ENCODE measurements around the gene EMILIN2. TPM values are rescaled to one million over a fixed set of nuclear protein-coding genes. Genes with fewer than 3 reads are reported as not detected.

EMILIN2 gene
- total and polyA plus RNA-seq, 4 donors = 0.58 to 4.6 (median 1.8) TPM

- no peak for TF ChIP-seq ZBTB33 (IDR thresholded peaks at IDR 0.05)
- TF ChIP-seq GABPA (IDR thresholded peaks at IDR 0.05 in 1 of 2, conservative IDR thresholded peaks at IDR 0.05 in 1 of 2) = no peak
- TF ChIP-seq CTCF (IDR thresholded peaks at IDR 0.05; ENCODE audit: low read depth, low read length, missing input control) = no peak
- TF ChIP-seq HNF4G (IDR thresholded peaks at IDR 0.05) = no peak
Observed at GRCh38 chr18:2847317-2848246, 776 bp downstream of the EMILIN2 start (continued).

GRCh38 chr18:2848247-2849246 lies 1.7 kb downstream of the EMILIN2 start:
- Histone ChIP-seq H3K9me3 (ENCODE audit: control insufficient read depth in 4 of 4, low read length in 3 of 4) (no peaks in the 10 kb centered on the region), H3K27ac (ENCODE audit: low read depth in 1 of 2, low read length in 2 of 2) (no peak overlapping the region), H3K36me3 (ENCODE audit: control insufficient read depth in 4 of 4, insufficient read depth in 3 of 4, low read depth in 1 of 4, low read length in 3 of 4) (no peaks in the 10 kb centered on the region), H3K27me3 (ENCODE audit: control insufficient read depth in 4 of 4, insufficient read depth in 4 of 4, low read length in 3 of 4) (peaks cover 0 to 14% (median 7%) of the 10 kb centered on the region in 4 donors), H3K4me3 (ENCODE audit: low read depth in 1 of 3, low read length in 3 of 3) (peak overlapping the region in 1 of 3 donors; percentile 49), H3K4me1 (ENCODE audit: control insufficient read depth in 4 of 4, insufficient read depth in 4 of 4, low read length in 3 of 4) (peaks cover 14 to 17% (median 15%) of the 10 kb centered on the region in 4 donors), H3K9ac (ENCODE audit: low read depth in 1 of 2, low read length in 2 of 2) (no peak overlapping the region)
- TF ChIP-seq ATF3 (IDR thresholded peaks at IDR 0.05) (no peak), JUND (IDR thresholded peaks at IDR 0.05) (no peak), RXRA (IDR thresholded peaks at IDR 0.05) (no peak), ZBTB33 (IDR thresholded peaks at IDR 0.05) (no peak), REST (IDR thresholded peaks at IDR 0.05) (no peak), TAF1 (conservative IDR thresholded peaks at IDR 0.05) (no peak), HNF4A (conservative IDR thresholded peaks at IDR 0.05) (no peak), EGR1 (IDR thresholded peaks at IDR 0.05; ENCODE audit: low read depth in 2 of 2) (no peak), MAX (IDR thresholded peaks at IDR 0.05) (no peak), CTCF (IDR thresholded peaks at IDR 0.05; ENCODE audit: low read depth, low read length, missing input control) (no peak), NR2F2 (IDR thresholded peaks at IDR 0.05) (no peak), FOXA1 (IDR thresholded peaks at IDR 0.05) (no peak), RAD21 (IDR thresholded peaks at IDR 0.05) (no peak), YY1 (IDR thresholded peaks at IDR 0.05) (no peak), HNF4G (IDR thresholded peaks at IDR 0.05) (no peak), GABPA (IDR thresholded peaks at IDR 0.05 in 1 of 2, conservative IDR thresholded peaks at IDR 0.05 in 1 of 2) (no peak), FOXA2 (IDR thresholded peaks at IDR 0.05) (no peak)
- 20% methylated on average over 17 of the region's 17 CpGs for WGBS
- DNase-seq (ENCODE audit: low spot score) = no peak
